ENCODE results near the gene ESPL1. TPM values are rescaled to one million over a fixed set of nuclear protein-coding genes. Genes with fewer than 3 reads are reported as not detected.

The ESPL1 gene
- total RNA-seq, 1 donor from 2014 or later = 2.2 TPM

DNA sequence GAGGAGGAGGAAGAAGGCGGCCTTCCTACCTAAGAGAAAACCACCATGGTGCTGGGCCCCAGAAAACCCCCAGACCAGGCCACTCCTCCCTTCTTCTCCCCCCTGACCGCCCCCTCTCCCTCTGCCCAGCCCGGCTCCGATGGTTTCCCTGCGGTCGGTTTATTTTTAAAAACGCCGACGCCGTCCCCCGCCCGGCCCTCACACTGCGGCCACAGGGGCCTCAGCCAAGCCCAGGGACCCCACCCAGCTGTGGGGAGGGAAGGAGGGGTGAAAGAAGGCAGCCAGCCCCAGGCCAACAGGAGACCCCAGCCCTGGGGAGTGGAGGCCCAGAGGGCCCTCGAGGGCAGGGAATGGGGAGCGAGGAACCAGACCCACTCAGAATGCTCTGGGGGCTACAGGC is 64.6 kb downstream of the ESPL1 start:
- H3K36me3 ChIP-seq (ENCODE audit: control insufficient read depth, insufficient read depth, low read length) = no peaks in the 10 kb centered on the region
- no peak for DNase-seq (ENCODE audit: low read depth)
- H3K27me3 ChIP-seq (ENCODE audit: control insufficient read depth, insufficient read depth, low read length) = peaks cover 41% of the 10 kb centered on the region
- no peak overlapping the region for H3K4me3 ChIP-seq (ENCODE audit: low read depth, low read length)
- TF ChIP-seq, protein P1, sequence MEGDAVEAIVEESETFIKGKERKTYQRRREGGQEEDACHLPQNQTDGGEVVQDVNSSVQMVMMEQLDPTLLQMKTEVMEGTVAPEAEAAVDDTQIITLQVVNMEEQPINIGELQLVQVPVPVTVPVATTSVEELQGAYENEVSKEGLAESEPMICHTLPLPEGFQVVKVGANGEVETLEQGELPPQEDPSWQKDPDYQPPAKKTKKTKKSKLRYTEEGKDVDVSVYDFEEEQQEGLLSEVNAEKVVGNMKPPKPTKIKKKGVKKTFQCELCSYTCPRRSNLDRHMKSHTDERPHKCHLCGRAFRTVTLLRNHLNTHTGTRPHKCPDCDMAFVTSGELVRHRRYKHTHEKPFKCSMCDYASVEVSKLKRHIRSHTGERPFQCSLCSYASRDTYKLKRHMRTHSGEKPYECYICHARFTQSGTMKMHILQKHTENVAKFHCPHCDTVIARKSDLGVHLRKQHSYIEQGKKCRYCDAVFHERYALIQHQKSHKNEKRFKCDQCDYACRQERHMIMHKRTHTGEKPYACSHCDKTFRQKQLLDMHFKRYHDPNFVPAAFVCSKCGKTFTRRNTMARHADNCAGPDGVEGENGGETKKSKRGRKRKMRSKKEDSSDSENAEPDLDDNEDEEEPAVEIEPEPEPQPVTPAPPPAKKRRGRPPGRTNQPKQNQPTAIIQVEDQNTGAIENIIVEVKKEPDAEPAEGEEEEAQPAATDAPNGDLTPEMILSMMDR (IDR thresholded peaks at IDR 0.05; ENCODE audit: insufficient read depth, low read length, poor library complexity, severe bottlenecking) = no peak

DNA sequence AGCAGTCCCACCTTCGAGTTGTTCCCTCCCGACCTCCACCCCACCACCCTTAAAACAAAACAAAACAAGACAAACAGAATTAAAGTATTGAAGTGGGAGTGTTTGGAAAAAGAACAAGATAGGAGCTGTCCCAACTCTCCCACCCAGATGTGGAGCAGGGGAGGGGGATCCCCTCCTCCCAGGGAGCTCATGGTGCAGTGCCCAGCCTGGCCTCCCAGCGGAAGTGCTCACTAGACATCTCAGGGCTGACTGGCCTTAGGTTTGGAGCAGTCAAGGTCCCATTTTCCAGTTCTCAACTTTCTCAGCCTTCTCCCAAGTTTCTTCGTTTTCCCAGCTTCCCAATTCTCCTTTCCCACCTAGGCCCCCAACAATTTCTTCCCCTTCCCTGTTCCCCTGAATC is 65.2 kb downstream of the ESPL1 start:
- TF ChIP-seq, protein P1 (IDR thresholded peaks at IDR 0.05; ENCODE audit: insufficient read depth, low read length, poor library complexity, severe bottlenecking) = no peak
- Histone ChIP-seq H3K27me3 (ENCODE audit: control insufficient read depth, insufficient read depth, low read length) (peaks cover 40% of the 10 kb centered on the region), H3K36me3 (ENCODE audit: control insufficient read depth, insufficient read depth, low read length) (no peaks in the 10 kb centered on the region), H3K4me3 (ENCODE audit: low read depth, low read length) (no peak overlapping the region)
- no peak for DNase-seq (ENCODE audit: low read depth)

DNA sequence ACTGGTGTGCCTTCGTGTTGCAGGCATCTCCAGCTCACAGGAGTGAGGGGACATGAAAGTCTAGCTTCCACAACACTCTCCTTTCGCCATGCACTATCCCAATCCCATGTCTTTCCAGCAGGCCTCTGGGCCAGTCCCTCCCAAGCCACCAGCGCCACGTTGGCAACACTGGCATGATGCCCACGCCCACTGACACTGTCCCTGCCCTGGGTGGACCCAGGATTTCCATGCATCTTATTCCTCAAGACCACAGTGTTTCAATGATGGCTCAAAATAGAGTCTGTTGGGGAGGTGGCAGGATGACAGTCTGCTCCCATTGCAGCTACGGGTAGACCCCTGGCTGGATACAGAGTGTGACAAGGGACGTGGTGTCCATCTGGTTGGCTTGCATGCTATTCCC is 65.7 kb downstream of the ESPL1 start:
- Histone ChIP-seq H3K27me3 (ENCODE audit: control insufficient read depth, insufficient read depth, low read length) (peaks cover 39% of the 10 kb centered on the region), H3K4me3 (ENCODE audit: low read depth, low read length) (no peak overlapping the region), H3K36me3 (ENCODE audit: control insufficient read depth, insufficient read depth, low read length) (no peaks in the 10 kb centered on the region)
- TF ChIP-seq, protein P1 (IDR thresholded peaks at IDR 0.05; ENCODE audit: insufficient read depth, low read length, poor library complexity, severe bottlenecking) = no peak
- DNase-seq (ENCODE audit: low read depth) = no peak

DNA sequence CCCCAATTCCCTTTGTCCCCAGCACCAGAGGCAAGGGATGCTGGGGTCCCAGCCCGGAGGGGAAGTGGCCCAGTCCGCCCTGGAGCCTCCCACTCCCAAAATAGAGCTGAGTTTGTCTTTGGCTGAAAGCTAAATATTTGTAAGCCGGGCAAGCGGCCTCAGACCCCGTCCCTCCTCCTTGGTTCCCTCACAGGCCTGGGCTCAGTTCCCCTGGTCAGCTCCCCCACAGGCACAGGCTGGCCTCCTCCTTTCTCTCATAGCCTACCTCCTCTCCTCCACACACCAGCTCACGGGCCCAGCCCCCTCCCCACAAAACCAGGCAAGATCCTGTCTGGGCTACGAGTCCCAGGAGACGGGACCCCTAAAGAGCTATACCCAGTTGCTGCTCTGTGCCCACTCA is 66.7 kb downstream of the ESPL1 start:
- Histone ChIP-seq H3K27me3 (ENCODE audit: control insufficient read depth, insufficient read depth, low read length) (peaks cover 41% of the 10 kb centered on the region), H3K36me3 (ENCODE audit: control insufficient read depth, insufficient read depth, low read length) (no peaks in the 10 kb centered on the region), H3K4me3 (ENCODE audit: low read depth, low read length) (no peak overlapping the region)
- no peak for DNase-seq (ENCODE audit: low read depth)
- TF ChIP-seq, protein P1 (IDR thresholded peaks at IDR 0.05; ENCODE audit: insufficient read depth, low read length, poor library complexity, severe bottlenecking) = no peak

DNA sequence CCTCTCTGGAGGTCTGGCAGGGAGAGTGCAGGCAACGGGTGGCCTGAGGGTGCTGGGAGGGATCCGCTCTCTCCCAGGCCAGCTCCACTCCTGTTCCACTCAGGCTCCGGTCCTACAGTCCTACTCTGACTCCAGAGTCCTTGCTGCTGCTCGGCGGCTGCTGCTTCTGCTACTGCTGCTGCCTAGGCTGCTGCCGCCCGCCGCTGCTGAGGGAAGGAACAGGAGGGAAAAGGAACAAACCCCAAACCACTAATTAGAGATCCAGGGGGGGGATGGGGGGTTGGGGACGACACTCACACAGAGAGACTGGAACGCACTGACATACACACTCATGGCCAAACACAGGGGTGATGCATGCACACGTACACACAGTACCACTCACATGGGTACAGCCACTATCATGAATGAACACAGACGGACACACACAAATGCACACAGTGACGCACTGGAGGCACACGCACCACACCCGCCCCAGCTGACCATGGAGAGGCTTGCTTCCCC is 68.1 kb downstream of the ESPL1 start, which contains the start of gene SP7:
Gene SP7 (minus strand): TSS at position 174 of the 501 bp plus-strand sequence. CDS start 708 bp downstream, outside the sequence.
- H3K27me3 ChIP-seq (ENCODE audit: control insufficient read depth, insufficient read depth, low read length) = peaks cover 41% of the 10 kb centered on the region
- TF ChIP-seq, protein P1 (IDR thresholded peaks at IDR 0.05; ENCODE audit: insufficient read depth, low read length, poor library complexity, severe bottlenecking) = no peak
- DNase-seq (ENCODE audit: low read depth) = no peak
- no peaks in the 10 kb centered on the region for H3K36me3 ChIP-seq (ENCODE audit: control insufficient read depth, insufficient read depth, low read length)
- no peak within 1 kb of the TSS for H3K4me3 ChIP-seq (ENCODE audit: low read depth, low read length)

DNA sequence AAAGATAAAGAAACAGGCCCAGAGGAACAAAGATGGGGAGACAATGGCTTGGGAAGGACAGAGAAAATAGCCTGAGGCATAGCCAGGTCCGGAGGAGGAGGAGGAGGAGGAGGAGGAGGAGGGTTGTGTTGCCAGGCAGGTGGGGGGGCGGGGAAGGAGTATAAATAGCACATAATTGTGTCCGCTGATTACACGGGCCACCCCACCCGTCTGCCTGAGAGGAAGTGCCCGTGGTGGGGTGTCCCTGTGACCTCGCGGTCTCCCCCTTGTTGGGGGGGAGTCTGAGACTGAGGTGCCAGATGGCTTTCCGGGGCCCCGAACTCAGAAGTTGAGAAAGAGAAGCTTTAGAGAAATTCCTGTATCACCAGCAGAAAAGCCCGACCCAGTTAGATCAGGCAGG is 69.9 kb downstream of the ESPL1 start:
- DNase-seq (ENCODE audit: low read depth) = no peak
- Histone ChIP-seq H3K27me3 (ENCODE audit: control insufficient read depth, insufficient read depth, low read length) (peaks cover 37% of the 10 kb centered on the region), H3K36me3 (ENCODE audit: control insufficient read depth, insufficient read depth, low read length) (no peaks in the 10 kb centered on the region), H3K4me3 (ENCODE audit: low read depth, low read length) (no peak overlapping the region)
- TF ChIP-seq, protein P1 (IDR thresholded peaks at IDR 0.05; ENCODE audit: insufficient read depth, low read length, poor library complexity, severe bottlenecking) = no peak

All from kidney epithelial cell (primary cell).